H9 (cell line): ENCODE measurements around the gene XPC. TPM values are rescaled to one million over a fixed set of nuclear protein-coding genes. Genes with fewer than 3 reads are reported as not detected.

Source experiments
- DNase-seq: peaks from one replicate; pipeline ENCODE4 v3.0.0-alpha.2; 2017
- H2AFZ ChIP-seq: one replicate; pipeline ENCODE4 v1.6.1; 2013; ENCODE audit warnings: mild to moderate bottlenecking, low read length, control low read depth, moderate library complexity
- H2AK5ac ChIP-seq: 2 replicates; pipeline ENCODE4 v1.6.1; 2013; ENCODE audit warnings: low read length, control low read depth, mixed read lengths; ENCODE audit not compliant: insufficient read length
- H2BK120ac ChIP-seq: one replicate; pipeline ENCODE4 v1.6.1; 2013; ENCODE audit warnings: low read depth, mild to moderate bottlenecking, low read length, control low read depth, inconsistent platforms; ENCODE audit not compliant: poor library complexity, severe bottlenecking
- H2BK12ac ChIP-seq: 2 replicates; pipeline ENCODE4 v1.6.1; 2013; ENCODE audit warnings: low read length, control low read depth, mixed read lengths, low read depth; ENCODE audit not compliant: insufficient read length
- H2BK15ac ChIP-seq: 2 replicates; pipeline ENCODE4 v1.6.1; 2013; ENCODE audit warnings: low read depth, low read length, control low read depth
- H2BK20ac ChIP-seq: one replicate; pipeline ENCODE4 v1.6.1; 2013; ENCODE audit warnings: low read depth, mild to moderate bottlenecking, low read length, control low read depth, inconsistent platforms; ENCODE audit not compliant: poor library complexity, severe bottlenecking
- H2BK5ac ChIP-seq: 2 replicates; pipeline ENCODE4 v1.6.1; 2013; ENCODE audit warnings: low read length, control low read depth, mixed read lengths; ENCODE audit not compliant: insufficient read length
- H3K14ac ChIP-seq: 2 replicates; pipeline ENCODE4 v1.6.1; 2013; ENCODE audit warnings: low read length, control low read depth; ENCODE audit not compliant: insufficient read depth
- H3K18ac ChIP-seq: 2 replicates; pipeline ENCODE4 v1.6.1; 2013; ENCODE audit warnings: low read depth, mild to moderate bottlenecking, mixed read lengths, low read length, control low read depth; ENCODE audit not compliant: insufficient read length
- H3K23ac ChIP-seq: 2 replicates; pipeline ENCODE4 v1.6.1; 2013; ENCODE audit warnings: low read length, control low read depth, mixed read lengths, low read depth; ENCODE audit not compliant: insufficient read length
- H3K23me2 ChIP-seq: 2 replicates; pipeline ENCODE4 v1.6.1; 2013; ENCODE audit warnings: low read depth, mild to moderate bottlenecking, mixed read lengths, low read length, control low read depth; ENCODE audit not compliant: insufficient read length, poor library complexity, severe bottlenecking
- H3K27ac ChIP-seq: 2 replicates; pipeline ENCODE4 v1.5.1; 2013; ENCODE audit warnings: low read length, control low read depth, mixed read lengths, low read depth; ENCODE audit not compliant: insufficient read length
- H3K27me3 ChIP-seq: 2 replicates; pipeline ENCODE4 v1.6.1; 2013; ENCODE audit warnings: low read length, control low read depth, inconsistent platforms; ENCODE audit not compliant: insufficient read depth
- H3K4ac ChIP-seq: 2 replicates; pipeline ENCODE4 v1.6.1; 2013; ENCODE audit warnings: low read depth, mild to moderate bottlenecking, control low read depth, inconsistent platforms, low read length, moderate library complexity
- H3K4me1 ChIP-seq: 2 replicates; pipeline ENCODE4 v1.6.1; 2013; ENCODE audit warnings: low read length, control low read depth, inconsistent platforms; ENCODE audit not compliant: insufficient read depth
- H3K4me2 ChIP-seq: 2 replicates; pipeline ENCODE4 v1.6.1; 2013; ENCODE audit warnings: low read length, control low read depth, mixed read lengths; ENCODE audit not compliant: insufficient read length, insufficient read depth
- H3K56ac ChIP-seq: 2 replicates; pipeline ENCODE4 v1.6.1; 2013; ENCODE audit warnings: low read depth, mild to moderate bottlenecking, mixed read lengths, low read length, control low read depth; ENCODE audit not compliant: insufficient read length
- H3K79me1 ChIP-seq: 2 replicates; pipeline ENCODE4 v1.6.1; 2013; ENCODE audit warnings: low read depth, mild to moderate bottlenecking, moderate library complexity, low read length, control low read depth, inconsistent platforms; ENCODE audit not compliant: insufficient read depth, poor library complexity, severe bottlenecking
- H3K79me2 ChIP-seq: 2 replicates; pipeline ENCODE4 v1.6.1; 2013; ENCODE audit warnings: low read length, control low read depth, inconsistent platforms; ENCODE audit not compliant: insufficient read depth
- H3K9ac ChIP-seq: 2 replicates; pipeline ENCODE4 v1.6.1; 2013; ENCODE audit warnings: low read length, control low read depth, mixed read lengths; ENCODE audit not compliant: insufficient read length; ENCODE audit errors: extremely low read depth
- H3K9me3 ChIP-seq: one replicate; pipeline ENCODE4 v1.6.1; 2013; ENCODE audit warnings: low read depth, low read length, inconsistent platforms; ENCODE audit not compliant: control insufficient read depth
- H3T11ph ChIP-seq: one replicate; pipeline ENCODE4 v1.6.1; 2013; ENCODE audit warnings: mild to moderate bottlenecking, low read length, control low read depth, inconsistent platforms
- H4K20me1 ChIP-seq: one replicate; pipeline ENCODE4 v1.6.1; 2013; ENCODE audit not compliant: control insufficient read depth, insufficient read length, insufficient read depth
- H4K5ac ChIP-seq: 2 replicates; pipeline ENCODE4 v1.6.1; 2013; ENCODE audit warnings: low read depth, mild to moderate bottlenecking, mixed read lengths, low read length, control low read depth; ENCODE audit not compliant: insufficient read length
- H4K8ac ChIP-seq: replicated peaks from 2 replicates; pipeline ENCODE4 v1.6.1; 2013; ENCODE audit warnings: low read length, control low read depth, mixed read lengths, low read depth; ENCODE audit not compliant: insufficient read length
- H4K91ac ChIP-seq: 2 replicates; pipeline ENCODE4 v1.6.1; 2013; ENCODE audit warnings: low read depth, mild to moderate bottlenecking, moderate library complexity, mixed read lengths, low read length, control low read depth; ENCODE audit not compliant: insufficient read length
- H3K27ac Mint-ChIP-seq, 3 experiments: 2 replicates in 2 of 3; 3 replicates in 1 of 3; pipeline ENCODE4 v1.8.0; 2020 to 2021; ENCODE audit warnings: mixed read lengths in 3 of 3, mild to moderate bottlenecking in 1 of 3, moderate library complexity in 1 of 3
- H3K27me3 Mint-ChIP-seq: 2 replicates; pipeline ENCODE4 v1.8.0; 2021; ENCODE audit warnings: low read depth, mild to moderate bottlenecking, moderate library complexity, mixed read lengths
- H3K36me3 Mint-ChIP-seq, 3 experiments: 2 replicates in 2 of 3; 3 replicates in 1 of 3; pipeline ENCODE4 v1.8.0; 2020 to 2021; ENCODE audit warnings: low read depth in 3 of 3, mixed read lengths in 3 of 3; ENCODE audit not compliant: insufficient read depth in 1 of 3
- H3K4me1 Mint-ChIP-seq, 2 experiments: 2 replicates each; pipeline ENCODE4 v1.8.0; 2020; ENCODE audit warnings: mixed read lengths in 2 of 2
- H3K4me3 Mint-ChIP-seq, 2 experiments: 2 replicates in 1 of 2; 3 replicates in 1 of 2; pipeline ENCODE4 v1.8.0; 2020 to 2021; ENCODE audit warnings: mild to moderate bottlenecking in 2 of 2, mixed read lengths in 2 of 2, moderate library complexity in 1 of 2
- H3K9me3 Mint-ChIP-seq, 2 experiments: 2 replicates in 1 of 2; 3 replicates in 1 of 2; pipeline ENCODE4 v1.8.0; 2020; ENCODE audit warnings: mild to moderate bottlenecking in 2 of 2, mixed read lengths in 2 of 2, moderate library complexity in 1 of 2
- CTCF ChIP-seq: fragments of 200-600 bp; sonication (generic); conservative IDR thresholded peaks from 3 replicates; pipeline ENCODE4 v1.8.0; 2021; ENCODE audit warnings: antibody characterized with exemption, mild to moderate bottlenecking
- WGBS: extraction: QIAGEN DNeasy Blood & Tissue Kit; methylation state at CpG from one replicate; pipeline ENCODE4 v1.1.7; 2013; ENCODE audit warnings: missing lambda C conversion rate, low lambda C conversion rate, mixed read lengths; ENCODE audit not compliant: insufficient read length; ENCODE audit errors: extremely low coverage; 5-methylcytosine and 5-hydroxymethylcytosine counted together
- total RNA-seq: library from RNA; stranded (reverse); gene quantifications from 2 replicates; pipeline ENCODE4 v1.2.1, GENCODE V29; 2021

XPC gene
- total RNA-seq, 1 experiment from 2014 or later: 30.3 TPM

DNA sequence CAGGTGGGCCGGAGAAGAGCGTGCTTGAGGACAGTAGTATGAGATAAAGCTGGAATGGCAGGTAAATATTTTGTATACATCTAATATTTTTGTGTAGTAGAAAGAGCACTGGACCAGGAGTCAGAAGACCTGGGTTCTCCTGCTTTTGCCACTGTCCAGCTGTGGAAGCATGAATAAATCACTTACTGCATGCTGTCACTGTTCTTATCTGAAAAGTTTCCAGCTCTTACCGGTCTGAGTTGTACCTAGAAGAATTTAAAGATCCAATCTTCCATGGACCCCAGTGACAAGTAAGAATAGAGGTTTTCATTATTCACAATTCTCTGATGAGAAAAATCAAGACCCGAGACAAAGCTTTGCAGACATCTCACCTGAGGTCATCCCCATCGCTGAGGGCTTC, 5.9 kb downstream of the XPC start:
- no peak overlapping the region for H3K4ac ChIP-seq
- H4K8ac ChIP-seq: no peak overlapping the region
- no peak overlapping the region for H3K4me3 Mint-ChIP-seq
- H3K79me2 ChIP-seq: peaks cover 3% of the 10 kb centered on the region; the same call in 1 of the 2 replicates
- no peaks in the 10 kb centered on the region for H3K9me3 Mint-ChIP-seq
- H3K4me1 Mint-ChIP-seq: peaks cover 11 to 22% of the 10 kb centered on the region in 2 experiments
- no peak overlapping the region for H4K5ac ChIP-seq
- no peak overlapping the region for H2BK5ac ChIP-seq
- no peak overlapping the region for H3K14ac ChIP-seq
- no peak overlapping the region for H3K23ac ChIP-seq
- H3K79me1 ChIP-seq: peaks cover 2% of the 10 kb centered on the region
- H2BK15ac ChIP-seq: no peak overlapping the region
- TF ChIP-seq CTCF: no peak
- H2BK20ac ChIP-seq: no peak overlapping the region
- H3K9ac ChIP-seq: no peak overlapping the region
- H3K27ac Mint-ChIP-seq: no peak overlapping the region
- H2AK5ac ChIP-seq: no peak overlapping the region
- H3K27me3 Mint-ChIP-seq: no peaks in the 10 kb centered on the region
- H3K36me3 Mint-ChIP-seq: peaks cover 23 to 55% (median 44%) of the 10 kb centered on the region in 3 experiments
- DNase-seq: no peak
- peaks cover 2% of the 10 kb centered on the region for H3K23me2 ChIP-seq
- no peak overlapping the region for H2BK120ac ChIP-seq
- no peak overlapping the region for H3T11ph ChIP-seq
- H3K4me1 ChIP-seq: no peaks in the 10 kb centered on the region
- H3K4me2 ChIP-seq: no peak overlapping the region
- no peaks in the 10 kb centered on the region for H3K9me3 ChIP-seq
- H4K91ac ChIP-seq: no peak overlapping the region
- H3K27me3 ChIP-seq: no peaks in the 10 kb centered on the region
- no peak overlapping the region for H3K56ac ChIP-seq
- WGBS: no CpG with 5 or more reads among the region's 5 CpGs
- no peaks in the 10 kb centered on the region for H4K20me1 ChIP-seq
- no peak overlapping the region for H2BK12ac ChIP-seq
- no peak overlapping the region for H3K27ac ChIP-seq
- H2AFZ ChIP-seq: no peak overlapping the region
- H3K18ac ChIP-seq: no peak overlapping the region
